Measurements from ENCODE around the gene EHF.

DNA sequence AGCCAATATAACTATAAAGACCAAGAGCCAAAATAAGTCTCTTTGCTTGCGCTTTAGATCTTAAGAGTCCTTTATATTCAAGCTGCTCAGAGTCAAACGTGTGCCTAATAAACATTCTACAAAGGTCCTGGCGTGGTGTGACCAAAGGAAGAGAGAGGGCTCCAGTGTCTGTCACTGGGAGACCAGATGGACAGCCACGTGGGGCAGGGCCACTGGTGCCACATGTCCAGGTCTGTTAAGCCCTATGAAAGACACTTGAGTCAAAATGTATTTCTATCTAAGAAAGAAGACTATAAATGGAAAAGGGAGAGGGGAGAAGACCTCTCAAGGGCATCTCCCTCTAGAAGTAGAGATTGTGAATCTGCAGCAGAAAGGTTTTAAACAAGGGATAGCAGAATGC lies 32.2 kb upstream of the EHF start:
- TF ChIP-seq TAL1 (IDR thresholded peaks at IDR 0.05) (no peak), HCFC1 (IDR thresholded peaks at IDR 0.05; ENCODE audit: low read depth, low read length) (no peak), RAD51 (IDR thresholded peaks at IDR 0.05; ENCODE audit: borderline replicate concordance, low read depth) (no peak), NCOA2 (IDR thresholded peaks at IDR 0.05; ENCODE audit: partially characterized antibody in 2 of 2) (no peak), SNRNP70 (optimal IDR thresholded peaks at IDR 0.05; ENCODE audit: low read depth, low read length) (no peak), RBBP5 (IDR thresholded peaks at IDR 0.05; ENCODE audit: borderline replicate concordance, insufficient read depth, low read length, poor library complexity, severe bottlenecking) (no peak), JUND (IDR thresholded peaks at IDR 0.05; ENCODE audit: borderline replicate concordance, low read depth, low read length) (no peak), JUND (tag; IDR thresholded peaks at IDR 0.05; ENCODE audit: borderline replicate concordance, low read depth, low read length) (no peak)
- TF ChIP-seq, protein P1, sequence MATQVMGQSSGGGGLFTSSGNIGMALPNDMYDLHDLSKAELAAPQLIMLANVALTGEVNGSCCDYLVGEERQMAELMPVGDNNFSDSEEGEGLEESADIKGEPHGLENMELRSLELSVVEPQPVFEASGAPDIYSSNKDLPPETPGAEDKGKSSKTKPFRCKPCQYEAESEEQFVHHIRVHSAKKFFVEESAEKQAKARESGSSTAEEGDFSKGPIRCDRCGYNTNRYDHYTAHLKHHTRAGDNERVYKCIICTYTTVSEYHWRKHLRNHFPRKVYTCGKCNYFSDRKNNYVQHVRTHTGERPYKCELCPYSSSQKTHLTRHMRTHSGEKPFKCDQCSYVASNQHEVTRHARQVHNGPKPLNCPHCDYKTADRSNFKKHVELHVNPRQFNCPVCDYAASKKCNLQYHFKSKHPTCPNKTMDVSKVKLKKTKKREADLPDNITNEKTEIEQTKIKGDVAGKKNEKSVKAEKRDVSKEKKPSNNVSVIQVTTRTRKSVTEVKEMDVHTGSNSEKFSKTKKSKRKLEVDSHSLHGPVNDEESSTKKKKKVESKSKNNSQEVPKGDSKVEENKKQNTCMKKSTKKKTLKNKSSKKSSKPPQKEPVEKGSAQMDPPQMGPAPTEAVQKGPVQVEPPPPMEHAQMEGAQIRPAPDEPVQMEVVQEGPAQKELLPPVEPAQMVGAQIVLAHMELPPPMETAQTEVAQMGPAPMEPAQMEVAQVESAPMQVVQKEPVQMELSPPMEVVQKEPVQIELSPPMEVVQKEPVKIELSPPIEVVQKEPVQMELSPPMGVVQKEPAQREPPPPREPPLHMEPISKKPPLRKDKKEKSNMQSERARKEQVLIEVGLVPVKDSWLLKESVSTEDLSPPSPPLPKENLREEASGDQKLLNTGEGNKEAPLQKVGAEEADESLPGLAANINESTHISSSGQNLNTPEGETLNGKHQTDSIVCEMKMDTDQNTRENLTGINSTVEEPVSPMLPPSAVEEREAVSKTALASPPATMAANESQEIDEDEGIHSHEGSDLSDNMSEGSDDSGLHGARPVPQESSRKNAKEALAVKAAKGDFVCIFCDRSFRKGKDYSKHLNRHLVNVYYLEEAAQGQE (IDR thresholded peaks at IDR 0.05; ENCODE audit: borderline replicate concordance) = peak; percentile 22; the same call in 1 of the 2 replicates
- TF ChIP-seq, protein P1 (CRISPR knock-in tag; IDR thresholded peaks at IDR 0.05; ENCODE audit: low read depth) = no peak

Measured in K562 (cell line).